Fibroblast of villous mesenchyme (primary cell): ENCODE results near the gene ACTMAP. TPM values are rescaled to one million over a fixed set of nuclear protein-coding genes. Genes with fewer than 3 reads are reported as not detected.
A peak's percentile ranks its signal among the peaks of the same experiment; 100 is the strongest.

ENCODE experiments used
- DNase-seq: peaks from one replicate; pipeline ENCODE4 v3.0.0-alpha.2; 2010; ENCODE audit warnings: low read depth
- H3K4me3 ChIP-seq: 2 replicates; pipeline ENCODE4 v1.5.1; 2011; ENCODE audit warnings: low read depth, mild to moderate bottlenecking, low read length
- total RNA-seq: library from RNA; depleted of rRNA; stranded (reverse); fragments of >200 nt; gene quantifications from 2 replicates; pipeline ENCODE4 v1.2.3, GENCODE V29; 2012
- TF ChIP-seq, protein P1 (sequence below): IDR thresholded peaks from 2 replicates; pipeline ENCODE4 v1.5.1; 2012; ENCODE audit warnings: low read depth, mild to moderate bottlenecking, low read length; ENCODE audit not compliant: insufficient read depth

ACTMAP gene
- total RNA-seq, 1 donor = 0.86 TPM

DNA sequence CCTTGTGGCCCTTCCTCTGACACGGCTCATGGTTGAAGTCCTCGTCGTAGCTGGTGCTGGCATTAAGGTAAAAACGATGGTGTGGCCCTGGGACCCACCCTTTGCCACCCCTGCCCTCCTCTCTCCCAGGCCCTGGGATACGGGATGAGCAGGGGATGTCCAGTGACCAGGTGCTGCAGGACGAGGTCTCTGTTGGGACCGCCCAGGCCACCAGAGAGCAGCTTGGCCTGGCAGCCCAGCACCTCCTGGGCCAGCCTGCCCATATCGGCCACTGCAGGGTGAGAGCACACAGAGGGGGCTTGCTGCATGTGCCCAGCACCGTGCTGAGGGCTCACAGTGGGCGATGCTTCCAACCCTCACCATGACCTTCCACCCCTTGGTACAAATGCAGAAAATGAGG lies 6.4 kb downstream of the ACTMAP start:
- TF ChIP-seq, protein P1, sequence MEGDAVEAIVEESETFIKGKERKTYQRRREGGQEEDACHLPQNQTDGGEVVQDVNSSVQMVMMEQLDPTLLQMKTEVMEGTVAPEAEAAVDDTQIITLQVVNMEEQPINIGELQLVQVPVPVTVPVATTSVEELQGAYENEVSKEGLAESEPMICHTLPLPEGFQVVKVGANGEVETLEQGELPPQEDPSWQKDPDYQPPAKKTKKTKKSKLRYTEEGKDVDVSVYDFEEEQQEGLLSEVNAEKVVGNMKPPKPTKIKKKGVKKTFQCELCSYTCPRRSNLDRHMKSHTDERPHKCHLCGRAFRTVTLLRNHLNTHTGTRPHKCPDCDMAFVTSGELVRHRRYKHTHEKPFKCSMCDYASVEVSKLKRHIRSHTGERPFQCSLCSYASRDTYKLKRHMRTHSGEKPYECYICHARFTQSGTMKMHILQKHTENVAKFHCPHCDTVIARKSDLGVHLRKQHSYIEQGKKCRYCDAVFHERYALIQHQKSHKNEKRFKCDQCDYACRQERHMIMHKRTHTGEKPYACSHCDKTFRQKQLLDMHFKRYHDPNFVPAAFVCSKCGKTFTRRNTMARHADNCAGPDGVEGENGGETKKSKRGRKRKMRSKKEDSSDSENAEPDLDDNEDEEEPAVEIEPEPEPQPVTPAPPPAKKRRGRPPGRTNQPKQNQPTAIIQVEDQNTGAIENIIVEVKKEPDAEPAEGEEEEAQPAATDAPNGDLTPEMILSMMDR = no peak
- DNase-seq = no peak
- no peak overlapping the region for H3K4me3 ChIP-seq

DNA sequence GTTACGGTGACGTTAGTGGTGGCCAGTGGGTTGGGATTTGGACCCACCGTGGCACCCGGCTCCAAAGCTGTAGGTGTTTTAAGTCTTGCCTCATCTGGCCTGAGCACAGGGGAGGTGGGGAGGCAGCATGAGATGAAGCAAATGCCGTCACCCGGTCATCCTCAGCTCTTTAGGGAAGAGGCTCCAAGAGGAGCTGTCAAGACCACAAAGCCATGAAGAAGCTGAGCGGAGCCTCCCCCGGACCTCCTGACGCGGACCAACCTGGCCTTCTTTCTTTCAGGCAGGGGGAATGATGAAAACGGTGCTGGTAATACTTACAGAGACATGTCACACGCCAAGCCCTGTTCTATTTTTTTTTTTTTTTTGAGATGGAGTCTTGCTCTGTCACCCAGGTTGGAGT lies 7.4 kb downstream of the ACTMAP start:
- DNase-seq = no peak
- TF ChIP-seq, protein P1 = no peak
- H3K4me3 ChIP-seq = no peak overlapping the region

DNA sequence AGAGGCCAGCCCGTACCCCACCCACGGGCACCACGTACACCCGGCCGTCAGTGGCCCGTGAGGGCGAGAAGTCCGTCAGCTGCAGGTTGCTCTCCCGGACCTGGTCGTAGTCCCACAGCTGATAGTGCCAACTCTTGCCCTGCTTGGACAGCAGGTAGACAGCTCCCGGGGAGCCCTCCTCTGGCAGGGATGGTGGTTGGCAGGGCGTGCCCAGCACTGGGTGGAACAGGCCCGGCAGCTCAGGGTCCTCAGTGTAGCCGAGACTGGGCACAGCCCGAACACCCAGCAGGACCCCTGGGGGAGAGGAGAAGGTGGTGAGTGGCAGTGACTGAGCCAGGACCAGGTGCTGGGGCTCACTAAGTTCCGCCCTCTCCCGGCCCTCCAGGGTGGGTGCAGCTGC lies 7.8 kb downstream of the ACTMAP start:
- DNase-seq = no peak
- no peak overlapping the region for H3K4me3 ChIP-seq
- TF ChIP-seq, protein P1 = no peak

DNA sequence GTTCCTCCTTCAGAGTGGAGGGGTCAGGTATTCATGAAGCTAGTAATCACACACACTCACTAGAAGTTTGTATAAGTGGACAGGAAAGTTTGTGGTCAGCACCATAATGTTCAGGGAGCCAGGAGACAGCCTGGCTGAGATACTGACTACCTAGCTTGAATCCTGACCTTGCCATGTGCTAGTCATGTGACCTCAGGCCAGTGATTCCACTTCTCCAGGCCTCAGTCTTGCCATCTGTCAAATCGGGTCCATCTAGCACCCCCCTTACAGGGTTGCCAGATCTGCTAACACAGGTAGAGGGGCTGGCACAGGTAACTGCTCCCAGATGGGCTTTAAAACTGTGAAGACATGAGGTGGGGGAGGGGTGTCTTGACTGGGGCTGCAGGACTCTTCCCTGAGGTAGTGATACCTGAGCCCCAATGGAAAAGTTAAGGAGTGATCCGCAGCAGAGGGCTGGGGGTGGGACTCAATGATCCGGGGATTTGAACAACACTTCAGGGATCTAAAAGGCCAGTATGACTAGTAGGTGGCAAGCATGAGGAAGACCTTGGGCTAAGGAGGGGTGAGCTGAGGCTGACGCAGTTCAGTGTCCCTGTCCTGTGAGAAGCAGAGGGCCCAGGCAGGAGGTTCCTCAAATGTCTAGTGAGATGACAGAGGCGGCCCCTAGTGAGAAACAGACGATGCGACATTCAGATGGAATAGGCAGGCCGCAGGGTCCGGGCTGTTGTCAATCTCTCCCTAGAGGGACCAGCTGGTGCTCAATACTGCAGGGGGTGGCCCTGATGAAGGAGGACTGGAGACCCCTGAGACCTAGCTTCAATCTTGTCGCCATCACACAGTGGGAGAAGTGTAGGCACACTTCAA lies 8.5 kb downstream of the ACTMAP start:
- DNase-seq = no peak
- no peak overlapping the region for H3K4me3 ChIP-seq
- TF ChIP-seq, protein P1 = no peak

DNA sequence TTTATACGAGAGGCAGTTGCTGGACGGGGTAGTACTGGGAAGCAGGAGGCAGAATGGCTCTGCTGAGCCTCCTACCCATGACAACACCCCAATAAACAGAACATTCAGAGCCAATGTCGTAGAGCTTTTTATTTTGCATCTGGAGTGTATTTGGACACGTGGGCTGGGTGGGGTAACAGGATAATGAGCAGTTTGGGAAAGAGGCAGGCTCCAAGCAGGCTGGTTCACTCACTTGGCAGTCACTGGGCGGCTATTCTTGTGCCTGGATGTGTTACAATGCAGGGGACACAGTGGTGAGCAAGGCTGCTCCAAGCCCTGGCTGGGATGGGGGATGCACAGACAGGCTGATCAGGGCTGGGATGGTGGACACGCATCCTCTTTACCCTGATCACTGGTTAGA lies 9.5 kb downstream of the ACTMAP start:
- DNase-seq = peak; percentile 65
- no peak overlapping the region for H3K4me3 ChIP-seq
- TF ChIP-seq, protein P1 = no peak

DNA sequence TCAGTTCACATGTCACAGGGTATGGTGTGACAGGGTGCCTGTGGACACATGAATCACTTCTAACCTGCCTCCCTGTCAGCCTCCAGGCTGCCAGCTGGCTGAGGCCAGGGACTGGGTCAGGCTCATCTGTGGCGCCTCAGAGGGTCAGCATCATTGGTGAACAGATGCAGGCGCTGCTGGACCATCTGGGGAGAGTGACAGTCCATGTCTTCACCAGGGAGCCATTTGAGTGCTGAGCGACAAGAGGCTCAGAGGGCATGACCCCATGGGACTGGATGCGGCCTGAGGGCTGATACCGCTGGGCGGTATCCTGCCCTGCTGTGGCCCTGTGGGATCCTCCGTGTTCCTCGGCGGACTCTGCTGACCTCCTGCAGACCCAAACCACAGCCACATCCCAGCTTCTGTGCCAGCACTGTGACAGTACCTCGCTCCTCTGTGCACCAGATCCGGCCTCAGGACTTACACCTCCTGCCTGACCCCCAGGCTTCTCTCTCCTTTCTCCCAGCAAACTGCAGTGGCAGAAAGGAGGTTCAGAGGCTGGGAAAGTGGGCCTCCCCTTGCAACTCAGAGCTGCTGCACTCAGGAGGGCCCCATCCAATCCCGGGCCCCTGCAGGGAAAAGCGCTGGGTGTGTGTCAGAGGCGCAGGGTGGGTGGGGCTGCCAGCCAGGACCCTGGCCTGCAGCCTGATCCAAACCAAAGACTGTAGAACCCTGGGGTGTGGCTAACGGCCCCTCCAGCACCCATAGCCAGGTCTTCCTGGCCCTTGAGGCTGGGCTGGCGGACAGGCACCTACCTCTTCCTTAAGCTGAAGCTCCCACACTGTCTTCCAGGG lies 10.2 kb downstream of the ACTMAP start:
- TF ChIP-seq, protein P1 = no peak
- H3K4me3 ChIP-seq = no peak overlapping the region
- DNase-seq = no peak
